K562 (cell line): ENCODE measurements around the gene GOSR1. TPM values are rescaled to one million over a fixed set of nuclear protein-coding genes. Genes with fewer than 3 reads are reported as not detected.
A peak's percentile ranks its signal among the peaks of the same experiment; 100 is the strongest.

Experiments used
- ATAC-seq: fragments of 200-7000 bp; cut with Tn5 transposase; 3 replicates; pipeline ENCODE4 v1.9.1; 2020; ENCODE audit warnings: moderate library complexity
- BruUV-seq: library from RNA; stranded (reverse); fragments of 400-500 nt; replicated peaks from 2 replicates; lab custom pipeline; 2021; lab: Mats Ljungman, UMichigan
- CTCF ChIA-PET: fragments of 300-600 bp; formaldehyde crosslinking; extraction: SDS; loops from one replicate; lab custom pipeline; 2021; ENCODE audit warnings: low intra/inter-chr PET ratio; lab: Yijun Ruan, JAX
- POLR2A ChIA-PET: fragments of 300-600, 350-650 bp; sonication (Branson Sonifier 250); formaldehyde crosslinking; extraction: SDS; loops from one replicate; lab custom pipeline; 2021; ENCODE audit warnings: antibody characterized with exemption, inconsistent platforms; lab: Yijun Ruan, JAX
- DNase-seq, 4 experiments: peaks; one replicate each; pipeline versions ENCODE4 v3.0.0 to v3.0.0-alpha.2; 2011 to 2018; ENCODE audit warnings: low spot score in 3 of 4, mixed read lengths in 3 of 4; ENCODE audit errors: extremely low read depth in 1 of 4
- FAIRE-seq: peaks from 2 replicates; lab custom pipeline; 2011; peaks lifted over from hg19 to GRCh38; lab: Jason Lieb, UNC
- H2AFZ ChIP-seq: 2 replicates; pipeline ENCODE4 v1.6.0; 2011; ENCODE audit warnings: low read depth, low read length, control low read depth, inconsistent platforms
- H3K27ac ChIP-seq: fragments of 200-600 bp; 3 replicates; pipeline ENCODE4 v1.8.0; 2011; ENCODE audit warnings: low read depth, mild to moderate bottlenecking, control low read depth, inconsistent platforms, low read length, moderate library complexity, mixed read lengths; ENCODE audit errors: extremely low read depth
- H3K27me3 ChIP-seq, 2 experiments: fragments of 300-600 bp in 1 of 2; 2 replicates in 1 of 2; 3 replicates in 1 of 2; pipeline versions ENCODE4 v1.6.0 to v1.8.0; 2011; ENCODE audit warnings: inconsistent platforms in 2 of 2, low read length in 2 of 2, mild to moderate bottlenecking in 1 of 2, mixed read lengths in 1 of 2, moderate library complexity in 1 of 2; ENCODE audit not compliant: control insufficient read depth in 2 of 2, insufficient read depth in 2 of 2
- H3K36me3 ChIP-seq: fragments of 300-600 bp; 3 replicates; pipeline ENCODE4 v1.8.0; 2011; ENCODE audit warnings: mild to moderate bottlenecking, low read length, inconsistent platforms; ENCODE audit not compliant: control insufficient read depth, insufficient read depth
- H3K4me1 ChIP-seq, 2 experiments: fragments of 200-600 bp in 1 of 2; replicated peaks in 1 of 2; 2 replicates in 1 of 2; 3 replicates in 1 of 2; pipeline versions ENCODE4 v1.5.1 to v1.8.0; 2011; ENCODE audit warnings: inconsistent platforms in 2 of 2, low read length in 2 of 2, mild to moderate bottlenecking in 1 of 2, mixed read lengths in 1 of 2, moderate library complexity in 1 of 2; ENCODE audit not compliant: control insufficient read depth in 2 of 2, insufficient read depth in 2 of 2
- H3K4me2 ChIP-seq: 2 replicates; pipeline ENCODE4 v1.6.1; 2011; ENCODE audit warnings: low read length, control low read depth, inconsistent platforms, mixed read lengths; ENCODE audit not compliant: insufficient read depth
- H3K4me3 ChIP-seq: fragments of 200-600 bp; sonication (generic), shearing (Covaris generic); 2 replicates; pipeline ENCODE4 v1.5.1; 2016; ENCODE audit warnings: control low read depth, inconsistent platforms
- H3K79me2 ChIP-seq: fragments of 200-600 bp; 3 replicates; pipeline ENCODE4 v1.8.0; 2011; ENCODE audit warnings: low read length, inconsistent platforms; ENCODE audit not compliant: control insufficient read depth, insufficient read depth
- H3K9ac ChIP-seq, 2 experiments: 2 replicates each; pipeline versions ENCODE4 v1.6.0 to v1.6.1; 2011; ENCODE audit warnings: low read depth in 2 of 2, low read length in 2 of 2, control low read depth in 1 of 2, inconsistent platforms in 1 of 2, mild to moderate bottlenecking in 1 of 2, mixed read lengths in 1 of 2; ENCODE audit not compliant: insufficient read depth in 1 of 2
- H3K9me1 ChIP-seq: one replicate; pipeline ENCODE4 v1.6.0; 2011; ENCODE audit warnings: inconsistent platforms, mild to moderate bottlenecking, low read length, moderate library complexity; ENCODE audit not compliant: control insufficient read depth, insufficient read depth
- H3K9me3 ChIP-seq: replicated peaks from 2 replicates; pipeline ENCODE4 v1.5.1; 2011; ENCODE audit warnings: low read depth, low read length, inconsistent platforms; ENCODE audit not compliant: control insufficient read depth, insufficient read depth
- H4K20me1 ChIP-seq: replicated peaks from 2 replicates; pipeline ENCODE4 v1.6.1; 2011; ENCODE audit warnings: low read length, inconsistent platforms, mixed read lengths; ENCODE audit not compliant: control insufficient read depth, insufficient read depth
- BRD9 ChIP-seq: fragments of 450-650 bp; IDR thresholded peaks from 2 replicates; pipeline ENCODE4 v1.6.1; 2018; ENCODE audit warnings: low read depth; ENCODE audit not compliant: partially characterized antibody
- CSDE1 ChIP-seq, 2 experiments: fragments of 450-650 bp; IDR thresholded peaks; 2 replicates each; pipeline ENCODE4 v1.6.1; 2016; ENCODE audit warnings: mild to moderate bottlenecking in 1 of 2
- CXXC5 ChIP-seq: fragments of 250-450 bp; sonication (Bioruptor Pico); IDR thresholded peaks from 2 replicates; pipeline ENCODE4 v1.8.0; 2022; ENCODE audit warnings: inconsistent platforms, mild to moderate bottlenecking, moderate library complexity
- DACH1 ChIP-seq: fragments of 450-650 bp; IDR thresholded peaks from 2 replicates; pipeline ENCODE4 v1.6.1; 2018; ENCODE audit not compliant: partially characterized antibody
- EHMT2 ChIP-seq: fragments of 450-650 bp; IDR thresholded peaks from 2 replicates; pipeline ENCODE4 v1.6.1; 2018; ENCODE audit warnings: antibody characterized with exemption
- EZH2 ChIP-seq: IDR thresholded peaks from 2 replicates; pipeline ENCODE4 v1.6.1; 2012; ENCODE audit warnings: low read depth, mild to moderate bottlenecking, inconsistent platforms, low read length, borderline replicate concordance
- FUS ChIP-seq: fragments of 200-400 bp; formaldehyde crosslinking; optimal IDR thresholded peaks from 2 replicates; pipeline ENCODE3; 2017; ENCODE audit warnings: low read depth, low read length
- GABPB2 ChIP-seq: fragments of 250-450 bp; sonication (Bioruptor Pico); conservative IDR thresholded peaks from 2 replicates; pipeline ENCODE4 v1.5.1; 2021; ENCODE audit warnings: mild to moderate bottlenecking
- HEY1 ChIP-seq: fragments of 250-450 bp; sonication (Bioruptor Pico); IDR thresholded peaks from 2 replicates; pipeline ENCODE4 v1.5.0; 2020; ENCODE audit warnings: mild to moderate bottlenecking, moderate library complexity, borderline replicate concordance
- PBX2 ChIP-seq, 2 experiments: IDR thresholded peaks in 1 of 2; conservative IDR thresholded peaks in 1 of 2; 2 replicates each; pipeline ENCODE4 v1.6.1; 2016; ENCODE audit warnings: low read depth in 2 of 2, mild to moderate bottlenecking in 1 of 2, missing compliant biosample characterization in 1 of 2, missing genetic modification characterization in 1 of 2, moderate library complexity in 1 of 2
- TRIM24 ChIP-seq, 2 experiments: fragments of 450-650 bp; IDR thresholded peaks; 2 replicates each; pipeline ENCODE4 v1.6.1; 2016
- TRIM25 ChIP-seq: fragments of 450-650 bp; IDR thresholded peaks from 2 replicates; pipeline ENCODE4 v1.7.0; 2016; ENCODE audit warnings: borderline replicate concordance
- TRIM28 ChIP-seq: fragments of 450-650 bp; IDR thresholded peaks from 2 replicates; pipeline ENCODE4 v1.6.1; 2017
- U2AF2 ChIP-seq: fragments of 200-400 bp; formaldehyde crosslinking; optimal IDR thresholded peaks from 2 replicates; pipeline ENCODE3; 2017; ENCODE audit warnings: low read depth, mild to moderate bottlenecking, low read length
- UBTF ChIP-seq, 2 experiments: IDR thresholded peaks; 2 replicates each; pipeline ENCODE4 v1.6.1; 2012; ENCODE audit warnings: improper control_type of control experiment in 2 of 2, low read depth in 2 of 2, low read length in 2 of 2, borderline replicate concordance in 1 of 2
- ZBTB17 ChIP-seq: fragments of 450-650 bp; formaldehyde crosslinking; IDR thresholded peaks from 2 replicates; pipeline ENCODE4 v1.4.0; 2020; ENCODE audit warnings: mild to moderate bottlenecking
- ZNF507 ChIP-seq: conservative IDR thresholded peaks from 2 replicates; pipeline ENCODE4 v1.6.1; 2017; ENCODE audit warnings: missing genetic modification characterization, missing compliant biosample characterization
- WGBS: fragments of 100-300 bp; shearing (Covaris generic); methylation state at CpG from one replicate; pipeline ENCODE4 v1.1.6; 2016; ENCODE audit warnings: low coverage, mixed read lengths; ENCODE audit not compliant: insufficient coverage; ENCODE audit errors: missing lambda C conversion rate; 5-methylcytosine and 5-hydroxymethylcytosine counted together
- in situ Hi-C: fragments of 300-500 bp; cut with MboI; formaldehyde crosslinking; loops from 4 replicates; pipeline ENCODE4 v1.15.0; 2018; ENCODE audit warnings: inconsistent platforms, mixed read lengths
- intact Hi-C: fragments of 100-400 bp; cut with micrococcal nuclease; formaldehyde crosslinking; loops from 2 replicates; pipeline ENCODE4 v1.14.2; 2022
- polyA plus RNA-seq, 8 experiments: library from polyadenylated mRNA; depleted of rRNA in 4 of 8; stranded (reverse) in 5 of 8; unstranded in 3 of 8; fragments of >200 nt; fragmentation: Nextera tagmentation in 2 of 8; fragmentation: Illumina TruSeq in 1 of 8; extraction: Ambion mirVana in 2 of 8; extraction: Trizol in 1 of 8; gene quantifications; 2 replicates each; pipeline versions ENCODE4 v1.2.1 to v1.2.3, GENCODE V29; 2011 to 2014; ENCODE audit warnings: inconsistent platforms in 1 of 8, missing spikeins in 1 of 8
- total RNA-seq, 7 experiments: library from RNA; depleted of rRNA in 6 of 7; stranded (reverse); fragments of >200 nt in 6 of 7; fragmentation: Illumina TruSeq in 2 of 7; extraction: Trizol in 2 of 7; gene quantifications; 2 replicates each; pipeline versions ENCODE4 v1.2.1 to v1.2.3, GENCODE V29; 2011 to 2021; ENCODE audit warnings: low replicate concordance in 1 of 7

The GOSR1 gene
- total and polyA plus RNA-seq, 9 of the 15 experiments (the other 6 are each of a cell fraction or from before 2014, with no cell fraction given): 17.6 to 95.5 (median 33.3) TPM

GRCh38 chr17:30476726-30477082 lies 504 bp upstream of the GOSR1 start:
- H3K9ac ChIP-seq: peak overlapping the region; percentile 98; a peak in 3 of 4 replicates
- peak overlapping the region; percentile 91 for H3K4me3 ChIP-seq
- WGBS: 2% methylated on average over 7 of the region's 7 CpGs
- no peaks in the 10 kb centered on the region for H3K9me1 ChIP-seq
- no peaks in the 10 kb centered on the region for H3K27me3 ChIP-seq
- in situ Hi-C loops (no loop called here), intact Hi-C loops (loop anchor here (5.0 kb wide), 1 partner anchor 134 kb away; no protein-coding TSS in a partner anchor)
- FAIRE-seq: no peak
- H3K27ac ChIP-seq: peak overlapping the region; percentile 92
- BruUV-seq: TSS peak; percentile 95
- ChIA-PET CTCF (interaction anchor here (0.5 to 1.6 kb wide), 2 partner anchors 140 to 491 kb away, joined by 3 to 5 read pairs; no protein-coding TSS in a partner anchor), POLR2A (interaction anchor here (0.7 to 1.4 kb wide), 8 partner anchors 9 to 207 kb away, joined by 3 to 8 read pairs (median 3); no protein-coding TSS in a partner anchor)
- ATAC-seq: peak; percentile 70
- peaks cover 0 to 16% of the 10 kb centered on the region in 2 experiments; a peak in 3 of 5 replicates for H3K4me1 ChIP-seq
- peak overlapping the region; percentile 93 for H3K4me2 ChIP-seq
- peak overlapping the region; percentile 98 for H2AFZ ChIP-seq
- H4K20me1 ChIP-seq: no peaks in the 10 kb centered on the region
- DNase-seq: peak; percentile 31 to 60 (median 39)
- peaks cover 26% of the 10 kb centered on the region for H3K79me2 ChIP-seq
- H3K36me3 ChIP-seq: peaks cover 28% of the 10 kb centered on the region
- H3K9me3 ChIP-seq: no peaks in the 10 kb centered on the region
- no peak for TF ChIP-seq CXXC5
- no peak for TF ChIP-seq GABPB2 (CRISPR knock-in tag)
- no peak for TF ChIP-seq DACH1
- TF ChIP-seq EZH2: no peak
- TF ChIP-seq U2AF2: no peak
- no peak for TF ChIP-seq UBTF (IDR thresholded peaks at IDR 0.05; ENCODE audit: borderline replicate concordance in 1 of 2, low read depth in 2 of 2, low read length in 2 of 2)
- TF ChIP-seq HEY1 (CRISPR knock-in tag): no peak
- no peak for TF ChIP-seq FUS
- no peak for TF ChIP-seq PBX2 (CRISPR knock-in tag; IDR thresholded peaks at IDR 0.05; ENCODE audit: low read depth)
- peak; percentile 64 for TF ChIP-seq PBX2 (tag; conservative IDR thresholded peaks at IDR 0.05; ENCODE audit: low read depth)
- no peak for TF ChIP-seq ZNF507
- no peak for TF ChIP-seq BRD9
- peak; percentile 35; the same call in 1 of the 2 replicates for TF ChIP-seq EHMT2
- no peak for TF ChIP-seq ZBTB17 (CRISPR knock-in tag)
- 0 out of 2 replicates have a peak, but pooled peaks have one; percentile 87 for TF ChIP-seq TRIM25
- TF ChIP-seq TRIM28: no peak
- TF ChIP-seq CSDE1 (IDR thresholded peaks at IDR 0.05): no peak
- 0 out of 4 replicates have a peak, but pooled peaks of 1 of the 2 experiments have one; percentile 27 for TF ChIP-seq TRIM24 (IDR thresholded peaks at IDR 0.05)
